ENCODE results near the gene BCL6B. TPM values are rescaled to one million over a fixed set of nuclear protein-coding genes. Genes with fewer than 3 reads are reported as not detected.
A peak's percentile ranks its signal among the peaks of the same experiment; 100 is the strongest.

BCL6B gene
- total RNA-seq, 4 donors from 2014 or later, result 9.7 to 32.8 (median 22.7) TPM

DNA sequence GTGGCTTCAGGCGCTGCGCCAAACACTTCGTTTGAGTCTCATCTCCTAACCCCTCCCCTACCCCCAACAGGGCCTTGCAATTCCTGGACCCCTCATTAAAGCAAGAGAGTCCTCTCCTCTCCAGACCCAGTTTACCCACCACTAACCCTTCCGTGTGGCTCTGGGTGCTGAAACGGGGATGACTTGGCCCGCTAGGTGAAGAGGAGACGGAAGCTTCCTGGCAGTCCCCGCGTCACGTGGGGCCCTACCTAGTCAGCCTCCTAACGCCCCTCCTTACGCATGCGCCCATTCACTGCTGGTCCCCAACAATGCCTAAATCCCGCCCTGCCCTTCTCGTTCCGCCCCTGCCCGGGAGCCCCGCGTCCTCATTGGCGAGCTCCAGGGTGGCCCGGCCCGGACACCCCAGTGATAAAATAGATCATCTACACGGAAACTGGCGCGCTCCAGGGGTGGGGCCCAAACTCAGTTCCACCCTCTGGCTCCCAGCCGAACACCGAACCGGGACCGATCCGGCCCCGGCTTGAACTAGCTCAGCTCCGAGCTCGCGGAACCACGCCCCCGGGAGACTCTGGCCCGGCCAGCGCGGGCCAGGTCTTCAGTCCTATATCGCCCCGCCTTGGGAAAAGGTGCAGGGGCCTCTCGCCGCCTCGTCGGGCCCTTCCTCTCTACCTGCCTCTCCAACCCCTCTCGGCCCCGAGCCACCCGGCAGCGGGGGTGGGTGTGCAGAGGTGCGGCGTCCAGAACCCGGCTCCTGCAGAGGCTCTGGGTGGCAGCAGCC, 12.9 kb downstream of the BCL6B start, which contains the start of gene SLC16A13:
Gene SLC16A13, plus strand, starts transcription at position 425 of the 778 bp plus-strand sequence. CDS start 368 bp downstream, outside the sequence.
- TF ChIP-seq, protein P1, sequence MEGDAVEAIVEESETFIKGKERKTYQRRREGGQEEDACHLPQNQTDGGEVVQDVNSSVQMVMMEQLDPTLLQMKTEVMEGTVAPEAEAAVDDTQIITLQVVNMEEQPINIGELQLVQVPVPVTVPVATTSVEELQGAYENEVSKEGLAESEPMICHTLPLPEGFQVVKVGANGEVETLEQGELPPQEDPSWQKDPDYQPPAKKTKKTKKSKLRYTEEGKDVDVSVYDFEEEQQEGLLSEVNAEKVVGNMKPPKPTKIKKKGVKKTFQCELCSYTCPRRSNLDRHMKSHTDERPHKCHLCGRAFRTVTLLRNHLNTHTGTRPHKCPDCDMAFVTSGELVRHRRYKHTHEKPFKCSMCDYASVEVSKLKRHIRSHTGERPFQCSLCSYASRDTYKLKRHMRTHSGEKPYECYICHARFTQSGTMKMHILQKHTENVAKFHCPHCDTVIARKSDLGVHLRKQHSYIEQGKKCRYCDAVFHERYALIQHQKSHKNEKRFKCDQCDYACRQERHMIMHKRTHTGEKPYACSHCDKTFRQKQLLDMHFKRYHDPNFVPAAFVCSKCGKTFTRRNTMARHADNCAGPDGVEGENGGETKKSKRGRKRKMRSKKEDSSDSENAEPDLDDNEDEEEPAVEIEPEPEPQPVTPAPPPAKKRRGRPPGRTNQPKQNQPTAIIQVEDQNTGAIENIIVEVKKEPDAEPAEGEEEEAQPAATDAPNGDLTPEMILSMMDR (IDR thresholded peaks at IDR 0.05), result no peak
- peak; percentile 56 to 58 for TF ChIP-seq POLR2A (IDR thresholded peaks at IDR 0.05)
- Histone ChIP-seq H3K4me1 (no peaks in the 10 kb centered on the region), H3K27ac (peak within 1 kb of the TSS; percentile 47 to 84), H3K27me3 (no peaks in the 10 kb centered on the region), H3K4me3 (peak within 1 kb of the TSS; percentile 31 to 56), H3K9me3 (no peaks in the 10 kb centered on the region), H3K36me3 (no peaks in the 10 kb centered on the region)
- DNase-seq, result peak; percentile 82 to 93
- intact Hi-C loops (cut with DNase I; ENCODE audit: low total_unique reads), result no loop called here

DNA sequence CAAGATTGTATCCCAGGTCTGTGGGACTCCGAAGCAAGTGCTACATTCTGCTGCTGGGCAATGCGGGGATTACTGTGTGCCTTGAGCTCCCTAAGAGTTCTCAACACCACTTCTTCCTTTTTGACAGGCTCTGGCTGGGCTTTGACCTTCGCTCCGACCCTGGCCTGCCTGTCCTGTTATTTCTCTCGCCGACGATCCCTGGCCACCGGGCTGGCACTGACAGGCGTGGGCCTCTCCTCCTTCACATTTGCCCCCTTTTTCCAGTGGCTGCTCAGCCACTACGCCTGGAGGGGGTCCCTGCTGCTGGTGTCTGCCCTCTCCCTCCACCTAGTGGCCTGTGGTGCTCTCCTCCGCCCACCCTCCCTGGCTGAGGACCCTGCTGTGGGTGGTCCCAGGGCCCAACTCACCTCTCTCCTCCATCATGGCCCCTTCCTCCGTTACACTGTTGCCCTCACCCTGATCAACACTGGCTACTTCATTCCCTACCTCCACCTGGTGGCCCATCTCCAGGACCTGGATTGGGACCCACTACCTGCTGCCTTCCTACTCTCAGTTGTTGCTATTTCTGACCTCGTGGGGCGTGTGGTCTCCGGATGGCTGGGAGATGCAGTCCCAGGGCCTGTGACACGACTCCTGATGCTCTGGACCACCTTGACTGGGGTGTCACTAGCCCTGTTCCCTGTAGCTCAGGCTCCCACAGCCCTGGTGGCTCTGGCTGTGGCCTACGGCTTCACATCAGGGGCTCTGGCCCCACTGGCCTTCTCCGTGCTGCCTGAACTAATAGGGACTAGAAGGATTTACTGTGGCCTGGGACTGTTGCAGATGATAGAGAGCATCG, 15.4 kb downstream of the BCL6B start:
- H3K27ac ChIP-seq, result no peak overlapping the region

GRCh38 chr17:7039832-7040231, 17.0 kb downstream of the BCL6B start:
- H3K9me3 ChIP-seq, result no peaks in the 10 kb centered on the region
- no peak overlapping the region for H3K4me3 ChIP-seq
- DNase-seq, result no peak
- TF ChIP-seq POLR2A (IDR thresholded peaks at IDR 0.05), result no peak
- TF ChIP-seq, protein P1 (IDR thresholded peaks at IDR 0.05), result no peak
- H3K27ac ChIP-seq, result no peak overlapping the region
- no peaks in the 10 kb centered on the region for H3K36me3 ChIP-seq
- intact Hi-C loops (cut with DNase I; ENCODE audit: low total_unique reads), result no loop called here
- H3K4me1 ChIP-seq, result peaks cover 0 to 19% of the 10 kb centered on the region in 2 donors
- peaks cover 0 to 15% of the 10 kb centered on the region in 2 donors for H3K27me3 ChIP-seq

More for the DNA sequence above, 15.4 kb downstream of the BCL6B start:
- Histone ChIP-seq H3K36me3 (no peaks in the 10 kb centered on the region), H3K4me1 (peaks cover 0 to 12% of the 10 kb centered on the region in 2 donors), H3K4me3 (no peak overlapping the region), H3K27me3 (peaks cover 0 to 11% of the 10 kb centered on the region in 2 donors), H3K9me3 (no peaks in the 10 kb centered on the region)
- no peak for TF ChIP-seq POLR2A (IDR thresholded peaks at IDR 0.05)
- TF ChIP-seq, protein P1 (IDR thresholded peaks at IDR 0.05), result no peak
- no peak for DNase-seq
- intact Hi-C loops (cut with DNase I; ENCODE audit: low total_unique reads), result no loop called here

DNA sequence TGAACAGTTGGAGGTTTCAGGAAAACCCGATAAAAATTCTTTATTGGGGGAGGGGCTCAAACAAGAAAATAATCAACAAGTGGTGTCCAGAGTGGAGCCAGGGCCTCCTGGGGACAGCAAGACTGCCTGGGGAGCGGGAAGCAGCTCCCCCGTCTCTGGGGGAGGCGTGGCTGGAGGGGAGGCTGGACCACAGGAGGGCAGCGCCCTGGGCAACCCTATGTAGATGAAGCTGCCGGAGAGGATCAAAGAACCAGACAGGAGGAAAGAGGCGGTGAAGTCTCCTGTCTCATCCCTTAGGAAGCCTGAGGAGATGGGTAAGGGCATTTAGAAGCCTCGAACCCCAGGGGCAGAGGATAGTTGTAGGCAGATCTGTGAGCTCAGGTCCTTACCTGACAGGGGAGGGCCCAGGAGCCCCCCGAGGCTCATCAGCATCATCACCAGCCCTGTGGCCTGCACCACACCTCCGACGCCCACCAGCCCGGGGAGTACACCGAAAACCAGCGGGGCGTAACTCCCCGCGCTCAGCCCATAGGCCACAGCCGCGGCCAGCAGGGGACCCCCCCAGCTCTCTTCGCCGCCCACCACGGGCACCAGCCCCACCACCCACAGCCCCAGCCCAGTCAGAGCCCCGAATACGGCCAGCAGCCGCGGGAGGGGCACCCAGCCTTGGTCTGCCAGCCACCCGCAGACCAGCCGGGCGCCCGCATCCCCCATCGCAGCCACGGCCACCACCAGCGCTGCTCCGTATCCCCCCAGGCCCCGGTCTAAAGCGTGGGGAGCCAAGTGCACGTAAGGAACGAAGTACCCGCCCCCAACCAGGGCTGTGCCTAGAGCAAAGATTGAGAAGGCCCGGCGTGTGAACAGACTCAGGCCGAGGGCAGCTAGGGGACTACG, 19.0 kb downstream of the BCL6B start:
- intact Hi-C loops (cut with DNase I; ENCODE audit: low total_unique reads), result no loop called here
- H3K27me3 ChIP-seq, result peaks cover 0 to 15% of the 10 kb centered on the region in 2 donors
- no peaks in the 10 kb centered on the region for H3K36me3 ChIP-seq
- H3K4me1 ChIP-seq, result peaks cover 0 to 19% of the 10 kb centered on the region in 2 donors
- no peak for DNase-seq
- TF ChIP-seq POLR2A (IDR thresholded peaks at IDR 0.05), result no peak
- TF ChIP-seq, protein P1 (IDR thresholded peaks at IDR 0.05), result no peak
- H3K9me3 ChIP-seq, result no peaks in the 10 kb centered on the region
- H3K27ac ChIP-seq, result no peak overlapping the region
- H3K4me3 ChIP-seq, result no peak overlapping the region

Data from uterus (tissue), 4 donors.